MM.1S (cell line): ENCODE data around the gene SLC12A6.
A peak's percentile ranks its signal among the peaks of the same experiment; 100 is the strongest.

Experiments
- DNase-seq: peaks from one replicate; pipeline ENCODE4 v3.0.0-alpha.2; 2015
- H2AFZ ChIP-seq: fragments of 300-600 bp; sonication (generic); 2 replicates; pipeline ENCODE4 v1.6.0; 2016; ENCODE audit warnings: antibody characterized with exemption, low read length
- H3F3A ChIP-seq: fragments of 300-600 bp; sonication (generic); 2 replicates; pipeline ENCODE4 v1.6.1; 2016; ENCODE audit warnings: mild to moderate bottlenecking, antibody characterized with exemption, low read length, moderate library complexity, mixed read lengths; ENCODE audit not compliant: insufficient read depth
- H3K27ac ChIP-seq: fragments of 300-600 bp; sonication (generic); 2 replicates; pipeline ENCODE4 v1.5.1; 2016; ENCODE audit warnings: mild to moderate bottlenecking, low read length
- H3K27me3 ChIP-seq: fragments of 300-600 bp; sonication (generic); replicated peaks from 2 replicates; pipeline ENCODE4 v1.6.0; 2016; ENCODE audit warnings: low read length; ENCODE audit not compliant: insufficient read depth
- H3K36me3 ChIP-seq: fragments of 300-600 bp; sonication (generic); replicated peaks from 2 replicates; pipeline ENCODE4 v1.6.1; 2016; ENCODE audit warnings: mild to moderate bottlenecking, low read length, mixed read lengths; ENCODE audit not compliant: insufficient read depth
- H3K4me1 ChIP-seq: fragments of 300-600 bp; sonication (generic); 2 replicates; pipeline ENCODE4 v1.6.1; 2016; ENCODE audit warnings: low read length, mixed read lengths
- H3K4me2 ChIP-seq: fragments of 300-600 bp; sonication (generic); 2 replicates; pipeline ENCODE4 v1.6.0; 2016; ENCODE audit warnings: low read depth, low read length
- H3K4me3 ChIP-seq: fragments of 300-600 bp; sonication (generic); 2 replicates; pipeline ENCODE4 v1.5.1; 2016; ENCODE audit warnings: low read length, mixed read lengths
- H3K79me2 ChIP-seq: fragments of 300-600 bp; sonication (generic); 2 replicates; pipeline ENCODE4 v1.6.1; 2016; ENCODE audit warnings: mixed run types, low read length, mixed read lengths
- H3K9ac ChIP-seq: fragments of 300-600 bp; sonication (generic); 2 replicates; pipeline ENCODE4 v1.6.1; 2016; ENCODE audit warnings: low read length, mixed read lengths
- H3K9me2 ChIP-seq: fragments of 300-600 bp; sonication (generic); replicated peaks from 2 replicates; pipeline ENCODE4 v1.6.1; 2016; ENCODE audit warnings: mild to moderate bottlenecking, low read length, mixed read lengths; ENCODE audit not compliant: insufficient read depth
- H3K9me3 ChIP-seq: fragments of 300-600 bp; sonication (generic); replicated peaks from 2 replicates; pipeline ENCODE4 v1.6.1; 2016; ENCODE audit warnings: mild to moderate bottlenecking, low read length, mixed read lengths; ENCODE audit not compliant: insufficient read depth
- H4K20me1 ChIP-seq: fragments of 300-600 bp; sonication (generic); 2 replicates; pipeline ENCODE4 v1.6.1; 2016; ENCODE audit warnings: mild to moderate bottlenecking, low read length, moderate library complexity, mixed read lengths; ENCODE audit not compliant: insufficient read depth
- EZH2 ChIP-seq: fragments of 300-600 bp; sonication (generic); optimal IDR thresholded peaks from 2 replicates; pipeline ENCODE3; 2017; ENCODE audit warnings: low read depth, mild to moderate bottlenecking, antibody characterized with exemption, low read length, mixed read lengths
- EZH2phosphoT487 ChIP-seq: fragments of 300-600 bp; sonication (generic); IDR thresholded peaks from 2 replicates; pipeline ENCODE4 v1.6.1; 2018; ENCODE audit warnings: antibody characterized with exemption, low read length
- TF ChIP-seq, protein P1 (sequence below): fragments of 300-600 bp; sonication (generic); IDR thresholded peaks from 2 replicates; pipeline ENCODE4 v1.5.1; 2016; ENCODE audit warnings: antibody characterized with exemption, low read length, mixed read lengths

The SLC12A6 gene

DNA sequence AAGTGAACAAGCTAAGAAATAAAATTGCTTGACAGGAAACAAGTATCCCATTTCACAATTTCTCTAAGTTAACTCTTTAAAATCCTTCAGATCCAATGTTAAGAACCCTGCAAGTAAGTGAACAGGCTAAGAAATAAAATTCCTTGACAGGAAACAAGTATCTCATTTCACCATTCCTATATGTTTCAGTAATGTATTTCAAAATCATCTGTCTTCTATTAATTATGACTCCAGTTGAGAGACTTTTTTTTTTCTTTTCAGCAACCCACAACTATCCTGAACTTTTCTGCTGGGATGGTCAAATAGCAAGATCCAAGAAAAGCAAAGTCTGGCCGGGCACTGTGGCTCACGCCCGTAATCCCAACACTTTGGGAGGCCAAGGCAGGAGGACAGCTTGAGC, 2.4 kb upstream of the SLC12A6 start:
- no peaks in the 10 kb centered on the region for H3K9me2 ChIP-seq
- no peaks in the 10 kb centered on the region for H4K20me1 ChIP-seq
- no peaks in the 10 kb centered on the region for H3K9me3 ChIP-seq
- no peak overlapping the region for H3K27ac ChIP-seq
- DNase-seq: no peak
- H3K9ac ChIP-seq: no peak overlapping the region
- no peak overlapping the region for H3K4me3 ChIP-seq
- H3K4me1 ChIP-seq: peaks cover 11% of the 10 kb centered on the region; the same call in 1 of the 2 replicates
- H3K27me3 ChIP-seq: no peaks in the 10 kb centered on the region
- peaks cover 40% of the 10 kb centered on the region for H3F3A ChIP-seq
- TF ChIP-seq EZH2: no peak
- TF ChIP-seq, protein P1, sequence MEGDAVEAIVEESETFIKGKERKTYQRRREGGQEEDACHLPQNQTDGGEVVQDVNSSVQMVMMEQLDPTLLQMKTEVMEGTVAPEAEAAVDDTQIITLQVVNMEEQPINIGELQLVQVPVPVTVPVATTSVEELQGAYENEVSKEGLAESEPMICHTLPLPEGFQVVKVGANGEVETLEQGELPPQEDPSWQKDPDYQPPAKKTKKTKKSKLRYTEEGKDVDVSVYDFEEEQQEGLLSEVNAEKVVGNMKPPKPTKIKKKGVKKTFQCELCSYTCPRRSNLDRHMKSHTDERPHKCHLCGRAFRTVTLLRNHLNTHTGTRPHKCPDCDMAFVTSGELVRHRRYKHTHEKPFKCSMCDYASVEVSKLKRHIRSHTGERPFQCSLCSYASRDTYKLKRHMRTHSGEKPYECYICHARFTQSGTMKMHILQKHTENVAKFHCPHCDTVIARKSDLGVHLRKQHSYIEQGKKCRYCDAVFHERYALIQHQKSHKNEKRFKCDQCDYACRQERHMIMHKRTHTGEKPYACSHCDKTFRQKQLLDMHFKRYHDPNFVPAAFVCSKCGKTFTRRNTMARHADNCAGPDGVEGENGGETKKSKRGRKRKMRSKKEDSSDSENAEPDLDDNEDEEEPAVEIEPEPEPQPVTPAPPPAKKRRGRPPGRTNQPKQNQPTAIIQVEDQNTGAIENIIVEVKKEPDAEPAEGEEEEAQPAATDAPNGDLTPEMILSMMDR: no peak
- TF ChIP-seq EZH2phosphoT487: no peak
- no peaks in the 10 kb centered on the region; the same call in 1 of the 2 replicates for H3K36me3 ChIP-seq
- H2AFZ ChIP-seq: no peak overlapping the region
- no peak overlapping the region for H3K4me2 ChIP-seq
- H3K79me2 ChIP-seq: peaks cover 56% of the 10 kb centered on the region

DNA sequence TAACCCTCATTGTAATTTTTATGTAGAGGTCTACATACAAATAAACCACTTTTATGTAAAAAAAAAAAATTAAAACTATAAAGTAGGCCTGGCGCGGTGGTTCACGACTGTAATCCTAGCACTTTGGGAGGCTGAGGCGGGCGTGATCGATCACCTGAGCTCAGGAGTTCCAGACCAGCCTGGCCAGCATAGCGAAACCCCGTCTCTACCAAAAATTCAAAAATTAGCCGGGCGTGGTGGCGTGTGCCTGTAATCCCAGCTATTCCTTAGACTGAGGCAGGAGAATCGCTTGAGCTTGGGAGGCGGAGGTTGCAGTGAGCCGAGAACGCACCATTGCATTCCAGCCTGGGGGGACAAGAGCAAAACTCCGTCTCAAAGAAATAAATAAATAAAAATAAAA, 766 bp upstream of the SLC12A6 start:
- Histone ChIP-seq H3K27me3 (no peaks in the 10 kb centered on the region), H3F3A (peaks cover 51% of the 10 kb centered on the region), H3K9ac (no peak overlapping the region), H3K4me3 (peak overlapping the region; percentile 87), H3K36me3 (no peaks in the 10 kb centered on the region; the same call in 1 of the 2 replicates), H3K27ac (no peak overlapping the region), H4K20me1 (no peaks in the 10 kb centered on the region), H3K9me2 (no peaks in the 10 kb centered on the region), H3K9me3 (no peaks in the 10 kb centered on the region), H3K4me1 (peaks cover 14% of the 10 kb centered on the region), H3K4me2 (peak overlapping the region; percentile 81; the same call in 1 of the 2 replicates), H3K79me2 (peaks cover 72% of the 10 kb centered on the region), H2AFZ (no peak overlapping the region)
- DNase-seq: no peak
- no peak for TF ChIP-seq EZH2phosphoT487
- TF ChIP-seq EZH2: no peak
- TF ChIP-seq, protein P1: no peak

DNA sequence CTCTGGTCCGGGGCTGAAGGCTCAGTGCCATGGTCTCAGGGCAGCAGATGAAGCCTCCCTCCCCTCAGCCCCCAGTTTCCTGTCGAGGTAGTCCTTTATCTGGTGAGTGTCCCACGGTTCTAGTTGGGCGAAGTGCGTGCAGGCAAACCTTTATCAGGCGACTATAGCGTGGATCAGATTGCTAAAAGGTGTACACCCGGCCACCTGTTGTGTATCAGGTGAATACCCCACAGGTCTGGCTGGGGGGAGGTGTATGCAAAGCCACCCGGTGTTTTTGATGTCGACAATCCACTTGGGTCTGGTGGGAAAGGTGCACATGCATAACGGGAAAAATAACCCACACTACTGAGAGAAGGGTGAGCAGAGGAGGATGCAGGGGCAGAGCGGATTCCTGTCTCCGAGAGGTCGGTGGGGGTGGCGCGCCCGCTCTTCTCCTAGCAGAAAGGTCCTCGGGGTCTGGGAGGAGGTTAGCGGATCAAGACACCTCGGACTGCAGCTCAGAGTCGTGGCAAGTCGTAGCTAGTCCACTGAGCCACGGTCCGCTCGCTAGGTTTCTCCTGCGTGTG, 507 bp downstream of the SLC12A6 start:
- Histone ChIP-seq H3K9me2 (no peaks in the 10 kb centered on the region), H3K4me2 (peak overlapping the region; percentile 92), H3K36me3 (no peaks in the 10 kb centered on the region; the same call in 1 of the 2 replicates), H3K4me3 (peak overlapping the region; percentile 87), H3K79me2 (peaks cover 75% of the 10 kb centered on the region), H2AFZ (peak overlapping the region; percentile 65), H3F3A (peaks cover 47% of the 10 kb centered on the region), H3K27me3 (no peaks in the 10 kb centered on the region), H3K27ac (peak overlapping the region; percentile 80), H4K20me1 (no peaks in the 10 kb centered on the region), H3K4me1 (peaks cover 14% of the 10 kb centered on the region), H3K9ac (peak overlapping the region; percentile 83), H3K9me3 (no peaks in the 10 kb centered on the region)
- no peak for TF ChIP-seq EZH2phosphoT487
- TF ChIP-seq, protein P1: no peak
- TF ChIP-seq EZH2: no peak
- peak; percentile 36 for DNase-seq
